Measurements from ENCODE around the gene TGFBR2.

- TF ChIP-seq CTCF (IDR thresholded peaks at IDR 0.05) (no peak), POLR2A (IDR thresholded peaks at IDR 0.05) (no peak), EP300 (IDR thresholded peaks at IDR 0.05) (no peak), POLR2AphosphoS5 (IDR thresholded peaks at IDR 0.05) (no peak)
Measured at GRCh38 chr3:30577788-30578187, 28.6 kb upstream of the TGFBR2 start.
